CD4-positive, CD25-positive, alpha-beta regulatory T cell (primary cell): ENCODE results near the gene LANCL1. TPM values are rescaled to one million over a fixed set of nuclear protein-coding genes. Genes with fewer than 3 reads are reported as not detected.

Experiments used
- ATAC-seq, 2 donors: fragments of 150-1000 bp; cut with Tn5 transposase; one replicate each; pipeline ENCODE4 v1.10.0; 2021; ENCODE audit warnings: low read depth in 2 of 2, moderate number of reproducible peaks in 2 of 2, moderate library complexity in 1 of 2
- DNase-seq, 3 donors: peaks; one replicate each; pipeline versions ENCODE4 v3.0.0 to v3.0.0-alpha.2; 2012 to 2022; ENCODE audit warnings: mixed read lengths in 1 of 3
- H3K27ac ChIP-seq: one replicate; pipeline ENCODE4 v1.7.0; 2013; ENCODE audit warnings: mild to moderate bottlenecking, low read length; ENCODE audit not compliant: insufficient read depth, poor library complexity, severe bottlenecking
- H3K27me3 ChIP-seq: one replicate; pipeline ENCODE4 v1.7.0; 2013; ENCODE audit warnings: low read length; ENCODE audit not compliant: control insufficient read depth, insufficient read depth
- H3K36me3 ChIP-seq: one replicate; pipeline ENCODE4 v1.7.0; 2013; ENCODE audit warnings: mild to moderate bottlenecking, low read length, moderate library complexity; ENCODE audit not compliant: control insufficient read depth, insufficient read depth
- H3K4me1 ChIP-seq: 2 replicates; pipeline ENCODE4 v1.7.0; 2013; ENCODE audit warnings: mild to moderate bottlenecking, low read length; ENCODE audit not compliant: insufficient read depth, control insufficient read depth, poor library complexity, severe bottlenecking
- H3K4me3 ChIP-seq: one replicate; pipeline ENCODE4 v1.7.0; 2013; ENCODE audit warnings: low read depth, mild to moderate bottlenecking, low read length, moderate library complexity
- H3K9me3 ChIP-seq, 2 experiments: 1 replicate in 1 of 2; 2 replicates in 1 of 2; pipeline ENCODE4 v1.7.0; 2013; ENCODE audit warnings: low read length in 2 of 2, mild to moderate bottlenecking in 1 of 2, moderate library complexity in 1 of 2; ENCODE audit not compliant: control insufficient read depth in 2 of 2
- H3K27ac Mint-ChIP-seq, 3 donors: one replicate each; pipeline ENCODE4 v1.8.0; 2020 to 2022; ENCODE audit warnings: mild to moderate bottlenecking in 3 of 3, mixed read lengths in 3 of 3, moderate library complexity in 2 of 3
- H3K27me3 Mint-ChIP-seq: one replicate; pipeline ENCODE4 v1.8.0; 2022; ENCODE audit warnings: mild to moderate bottlenecking, mixed read lengths
- H3K36me3 Mint-ChIP-seq: one replicate; pipeline ENCODE4 v1.8.0; 2020; ENCODE audit warnings: mixed read lengths
- H3K4me1 Mint-ChIP-seq, 4 donors: one replicate each; pipeline ENCODE4 v1.8.0; 2020 to 2022; ENCODE audit warnings: mixed read lengths in 4 of 4, mild to moderate bottlenecking in 1 of 4
- H3K4me3 Mint-ChIP-seq, 4 donors: one replicate each; pipeline ENCODE4 v1.8.0; 2020 to 2022; ENCODE audit warnings: mild to moderate bottlenecking in 4 of 4, mixed read lengths in 4 of 4, moderate library complexity in 3 of 4
- H3K9me3 Mint-ChIP-seq, 7 donors: one replicate each; pipeline ENCODE4 v1.8.0; 2020 to 2022; ENCODE audit warnings: mixed read lengths in 7 of 7, mild to moderate bottlenecking in 3 of 7, moderate library complexity in 2 of 7
- polyA plus RNA-seq, 4 donors: library from polyadenylated mRNA; unstranded; fragments of 300-500 nt; fragmentation: Illumina TruSeq; gene quantifications; one replicate each; pipeline ENCODE4 v1.2.3, GENCODE V29; 2021
- total RNA-seq: library from RNA; stranded (reverse); gene quantifications from one replicate; pipeline ENCODE4 v1.2.3, GENCODE V29; 2022

The LANCL1 gene
- 22.9 TPM for total RNA-seq
- polyA plus RNA-seq = 10 to 100 TPM; 24.1 to 31.4 (median 26.5) TPM

DNA sequence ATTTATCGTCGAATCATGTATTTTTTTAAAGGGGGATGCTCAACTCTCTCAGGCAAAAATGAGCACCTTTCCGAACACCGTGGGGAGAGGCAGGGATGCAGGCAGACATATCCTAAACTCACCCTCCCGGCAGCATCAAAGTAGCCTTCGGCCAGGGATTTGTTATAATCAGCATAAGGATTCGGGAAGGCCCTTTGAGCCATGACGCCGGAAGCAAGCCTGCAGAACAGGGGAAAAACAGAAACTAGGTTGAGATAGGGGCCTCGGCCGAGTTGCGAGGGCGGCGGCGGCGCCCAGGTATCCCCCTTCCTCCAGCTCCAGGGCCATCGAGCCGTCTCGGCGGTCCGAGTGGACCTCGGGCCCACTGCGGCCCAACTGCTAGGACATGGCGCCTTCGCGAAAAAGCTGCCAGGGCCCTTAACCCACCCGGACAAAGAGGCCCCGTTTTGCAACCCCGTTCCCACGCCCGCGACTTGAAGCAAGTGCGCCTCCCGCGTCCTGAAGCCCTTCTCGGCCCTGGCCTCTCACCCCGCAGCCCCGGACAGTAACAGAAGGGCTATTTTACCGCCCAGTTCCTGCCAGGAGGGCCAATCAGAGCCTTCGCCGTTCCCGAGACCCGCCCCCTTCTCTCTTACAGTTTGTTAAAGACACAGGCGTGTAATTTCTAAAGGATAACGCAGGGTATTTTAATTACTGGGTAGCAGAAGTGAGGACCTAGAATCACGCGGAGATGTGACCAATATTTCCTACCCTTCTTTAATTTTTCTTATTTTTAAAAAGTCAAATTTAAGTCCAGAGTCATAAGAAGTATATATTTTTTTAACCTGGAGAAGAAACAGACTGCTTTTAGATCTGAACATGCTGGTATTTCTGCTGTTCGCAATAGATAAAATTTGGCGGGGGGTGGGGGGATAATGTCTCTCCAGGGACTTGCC is at the start of gene LANCL1:
Gene LANCL1 (minus strand): TSS at position 566 of the 935 bp plus-strand sequence. CDS start 363 bp downstream, at position 203.
- Mint-ChIP-seq H3K27me3 (no peaks in the 10 kb centered on the region), H3K4me3 (peak within 1 kb of the TSS; percentile 95 to 100 (median 100)), H3K27ac (peak within 1 kb of the TSS; percentile 100), H3K4me1 (peaks cover 34 to 79% (median 53%) of the 10 kb centered on the region in 4 donors), H3K9me3 (no peaks in the 10 kb centered on the region), H3K36me3 (peaks cover 19% of the 10 kb centered on the region)
- peaks cover 10% of the 10 kb centered on the region for H3K36me3 ChIP-seq
- DNase-seq = peak; percentile 76 to 92 (median 81)
- no peaks in the 10 kb centered on the region for H3K27me3 ChIP-seq
- H3K27ac ChIP-seq = peak within 1 kb of the TSS; percentile 83
- H3K4me3 ChIP-seq = peak within 1 kb of the TSS; percentile 91
- peaks cover 29% of the 10 kb centered on the region for H3K4me1 ChIP-seq
- no peaks in the 10 kb centered on the region for H3K9me3 ChIP-seq
- ATAC-seq = peak; percentile 97 to 99

DNA sequence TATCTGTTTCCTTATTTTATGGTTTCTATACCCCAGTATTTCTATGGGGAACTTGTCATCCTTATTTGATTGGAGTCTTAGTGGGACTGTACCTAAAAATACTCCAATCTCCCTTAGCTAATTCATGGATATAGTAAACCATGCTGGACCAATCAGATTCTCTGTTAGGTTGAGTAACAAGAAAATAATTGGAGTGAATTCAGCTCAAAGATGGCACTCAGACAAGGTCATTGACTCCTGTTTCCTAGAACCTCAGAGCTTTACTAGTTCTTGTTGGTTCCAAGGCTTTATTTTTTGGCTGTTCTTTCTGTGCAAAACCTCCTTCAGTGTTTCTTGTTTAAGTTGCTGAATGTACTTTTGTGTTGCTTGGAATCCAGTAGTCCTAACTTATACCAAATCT is 48.0 kb upstream of the LANCL1 start:
- Mint-ChIP-seq H3K27me3 (peaks cover 14% of the 10 kb centered on the region), H3K4me1 (no peaks in the 10 kb centered on the region), H3K27ac (no peak overlapping the region), H3K36me3 (no peaks in the 10 kb centered on the region), H3K9me3 (peaks cover 0 to 3% (median 0%) of the 10 kb centered on the region in 7 donors), H3K4me3 (no peak overlapping the region)
- no peak overlapping the region for H3K4me3 ChIP-seq
- no peaks in the 10 kb centered on the region for H3K36me3 ChIP-seq
- no peak for ATAC-seq
- no peaks in the 10 kb centered on the region for H3K4me1 ChIP-seq
- H3K9me3 ChIP-seq = no peaks in the 10 kb centered on the region
- H3K27me3 ChIP-seq = no peaks in the 10 kb centered on the region
- no peak for DNase-seq
- H3K27ac ChIP-seq = no peak overlapping the region

- H3K4me1 Mint-ChIP-seq = no peaks in the 10 kb centered on the region
- Histone ChIP-seq H3K27ac (no peak overlapping the region), H3K4me1 (no peaks in the 10 kb centered on the region), H3K4me3 (no peak overlapping the region), H3K36me3 (no peaks in the 10 kb centered on the region), H3K9me3 (no peaks in the 10 kb centered on the region), H3K27me3 (no peaks in the 10 kb centered on the region)
- H3K27ac Mint-ChIP-seq = no peak overlapping the region
- ATAC-seq = no peak
- H3K36me3 Mint-ChIP-seq = no peaks in the 10 kb centered on the region
- peaks cover 0 to 3% (median 0%) of the 10 kb centered on the region in 7 donors for H3K9me3 Mint-ChIP-seq
- no peak overlapping the region for H3K4me3 Mint-ChIP-seq
- peaks cover 14% of the 10 kb centered on the region for H3K27me3 Mint-ChIP-seq
- DNase-seq = no peak
Observed at GRCh38 chr2:210523650-210524289, 47.2 kb upstream of the LANCL1 start.

DNA sequence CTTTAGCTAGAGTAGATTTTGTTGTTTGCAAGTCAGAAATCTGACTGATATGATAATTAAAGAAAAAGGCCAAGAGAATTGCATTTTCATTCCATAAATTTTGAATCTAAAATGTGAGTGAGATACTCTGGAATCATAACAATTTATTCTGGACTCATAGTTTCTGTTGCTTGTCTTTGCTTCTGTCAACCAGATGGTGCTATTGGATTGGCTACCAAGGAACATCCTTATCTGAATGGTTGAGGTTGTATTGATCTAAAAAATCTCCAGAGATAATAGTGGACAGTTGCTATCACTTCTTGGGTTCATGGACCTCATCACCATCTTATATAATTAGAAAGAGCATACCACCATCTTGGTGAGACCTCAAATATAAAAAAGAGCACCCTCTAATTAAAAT is 45.8 kb upstream of the LANCL1 start:
- Histone ChIP-seq H3K36me3 (no peaks in the 10 kb centered on the region), H3K4me1 (no peaks in the 10 kb centered on the region), H3K27me3 (peaks cover 1% of the 10 kb centered on the region), H3K4me3 (no peak overlapping the region), H3K9me3 (no peaks in the 10 kb centered on the region), H3K27ac (no peak overlapping the region)
- Mint-ChIP-seq H3K4me1 (no peaks in the 10 kb centered on the region), H3K27me3 (peaks cover 9% of the 10 kb centered on the region), H3K4me3 (no peak overlapping the region), H3K36me3 (no peaks in the 10 kb centered on the region), H3K9me3 (peaks cover 0 to 4% (median 0%) of the 10 kb centered on the region in 7 donors), H3K27ac (no peak overlapping the region)
- DNase-seq (no peak), ATAC-seq (no peak)

GRCh38 chr2:210519594-210519993 is 43.0 kb upstream of the LANCL1 start:
- Mint-ChIP-seq H3K4me3 (no peak overlapping the region), H3K9me3 (peaks cover 0 to 13% (median 1%) of the 10 kb centered on the region in 7 donors), H3K4me1 (no peaks in the 10 kb centered on the region), H3K36me3 (no peaks in the 10 kb centered on the region), H3K27ac (no peak overlapping the region), H3K27me3 (no peaks in the 10 kb centered on the region)
- Histone ChIP-seq H3K27me3 (peaks cover 1% of the 10 kb centered on the region), H3K27ac (no peak overlapping the region), H3K4me3 (no peak overlapping the region), H3K36me3 (no peaks in the 10 kb centered on the region), H3K4me1 (no peaks in the 10 kb centered on the region), H3K9me3 (no peaks in the 10 kb centered on the region)
- ATAC-seq (no peak), DNase-seq (peak in 1 of 3 donors; percentile 27)

DNA sequence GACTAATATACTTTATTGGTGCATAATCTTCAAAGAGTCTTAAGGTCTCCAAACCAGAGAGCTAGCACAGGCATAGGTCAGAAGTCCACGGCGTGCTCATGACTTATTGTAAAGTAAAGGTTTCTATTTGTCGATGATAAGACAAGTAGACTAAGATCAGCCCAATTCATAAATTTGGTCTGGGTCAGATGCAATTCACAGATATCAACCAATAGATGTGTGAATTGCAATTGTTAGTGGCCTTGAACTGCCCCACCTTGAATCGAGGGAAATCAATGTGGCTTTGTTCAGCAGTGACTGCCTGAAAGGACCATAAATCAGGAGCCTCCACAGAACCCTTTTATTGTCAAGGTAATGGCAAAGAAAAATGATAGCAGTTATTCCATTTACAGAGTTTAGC is 40.7 kb upstream of the LANCL1 start:
- Histone ChIP-seq H3K27me3 (peaks cover 1% of the 10 kb centered on the region), H3K27ac (no peak overlapping the region), H3K36me3 (no peaks in the 10 kb centered on the region), H3K4me3 (no peak overlapping the region), H3K4me1 (no peaks in the 10 kb centered on the region), H3K9me3 (no peaks in the 10 kb centered on the region)
- ATAC-seq = no peak
- Mint-ChIP-seq H3K27ac (no peak overlapping the region), H3K9me3 (peaks cover 0 to 14% (median 2%) of the 10 kb centered on the region in 7 donors), H3K4me3 (no peak overlapping the region), H3K27me3 (peaks cover 4% of the 10 kb centered on the region), H3K36me3 (no peaks in the 10 kb centered on the region), H3K4me1 (no peaks in the 10 kb centered on the region)
- DNase-seq = no peak

GRCh38 chr2:210515911-210516310 is 39.4 kb upstream of the LANCL1 start:
- no peaks in the 10 kb centered on the region for H3K9me3 ChIP-seq
- peaks cover 0 to 18% (median 3%) of the 10 kb centered on the region in 7 donors for H3K9me3 Mint-ChIP-seq

More at GRCh38 chr2:210515911-210516310, 39.4 kb upstream of the LANCL1 start:
- DNase-seq (no peak), ATAC-seq (no peak)
- peaks cover 4% of the 10 kb centered on the region for H3K27me3 Mint-ChIP-seq
- no peaks in the 10 kb centered on the region for H3K4me1 Mint-ChIP-seq
- Histone ChIP-seq H3K4me3 (no peak overlapping the region), H3K27me3 (peaks cover 1% of the 10 kb centered on the region), H3K4me1 (no peaks in the 10 kb centered on the region), H3K36me3 (no peaks in the 10 kb centered on the region), H3K27ac (no peak overlapping the region)
- H3K27ac Mint-ChIP-seq = peak overlapping the region in 1 of 3 donors; percentile 52
- H3K36me3 Mint-ChIP-seq = no peaks in the 10 kb centered on the region
- H3K4me3 Mint-ChIP-seq = no peak overlapping the region
